Astrocyte (in vitro differentiated cells and primary cell): ENCODE data around the gene SPTBN2.

ENCODE experiments used
- EZH2 ChIP-seq: IDR thresholded peaks from 2 replicates; pipeline ENCODE4 v1.6.1; 2012; ENCODE audit warnings: mild to moderate bottlenecking, low read length, inconsistent platforms; ENCODE audit not compliant: insufficient read depth
- TF ChIP-seq, protein P1 (sequence below): IDR thresholded peaks from 2 replicates; pipeline ENCODE4 v1.5.1; 2011; ENCODE audit warnings: low read depth, mild to moderate bottlenecking, inconsistent platforms, low read length, moderate library complexity; ENCODE audit not compliant: insufficient read depth

DNA sequence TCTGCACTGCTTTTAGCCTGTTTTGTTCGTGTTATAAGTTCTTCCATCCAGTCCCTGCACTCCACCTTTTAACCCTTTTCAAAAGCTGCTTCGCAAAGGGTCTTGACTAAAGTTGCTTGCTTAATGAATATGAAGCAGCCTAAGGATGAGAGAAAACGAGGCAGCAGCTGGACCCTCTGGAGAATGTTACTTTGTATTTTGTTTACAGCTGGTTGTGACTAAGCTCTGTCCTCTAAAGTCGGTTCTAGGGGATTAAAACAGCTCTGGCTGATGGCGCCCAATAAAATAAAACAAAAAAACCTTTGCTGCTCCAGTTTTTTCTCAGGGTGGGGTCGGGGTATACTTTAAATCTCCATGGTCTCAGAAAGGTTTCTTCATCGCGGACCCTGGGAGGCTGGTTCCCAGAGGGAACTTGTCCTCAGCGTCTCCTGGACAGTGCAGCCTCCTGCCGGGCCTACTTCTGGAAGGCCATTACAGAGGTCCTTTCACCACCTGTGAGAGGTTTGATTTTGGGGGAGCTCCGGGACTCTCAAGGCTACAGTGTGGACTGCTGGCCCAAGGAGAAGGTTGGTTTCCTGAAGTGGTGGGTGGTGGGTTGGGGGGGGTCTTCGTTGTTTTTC, 91.3 kb downstream of the SPTBN2 start:
- TF ChIP-seq, protein P1, sequence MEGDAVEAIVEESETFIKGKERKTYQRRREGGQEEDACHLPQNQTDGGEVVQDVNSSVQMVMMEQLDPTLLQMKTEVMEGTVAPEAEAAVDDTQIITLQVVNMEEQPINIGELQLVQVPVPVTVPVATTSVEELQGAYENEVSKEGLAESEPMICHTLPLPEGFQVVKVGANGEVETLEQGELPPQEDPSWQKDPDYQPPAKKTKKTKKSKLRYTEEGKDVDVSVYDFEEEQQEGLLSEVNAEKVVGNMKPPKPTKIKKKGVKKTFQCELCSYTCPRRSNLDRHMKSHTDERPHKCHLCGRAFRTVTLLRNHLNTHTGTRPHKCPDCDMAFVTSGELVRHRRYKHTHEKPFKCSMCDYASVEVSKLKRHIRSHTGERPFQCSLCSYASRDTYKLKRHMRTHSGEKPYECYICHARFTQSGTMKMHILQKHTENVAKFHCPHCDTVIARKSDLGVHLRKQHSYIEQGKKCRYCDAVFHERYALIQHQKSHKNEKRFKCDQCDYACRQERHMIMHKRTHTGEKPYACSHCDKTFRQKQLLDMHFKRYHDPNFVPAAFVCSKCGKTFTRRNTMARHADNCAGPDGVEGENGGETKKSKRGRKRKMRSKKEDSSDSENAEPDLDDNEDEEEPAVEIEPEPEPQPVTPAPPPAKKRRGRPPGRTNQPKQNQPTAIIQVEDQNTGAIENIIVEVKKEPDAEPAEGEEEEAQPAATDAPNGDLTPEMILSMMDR, result no peak
- no peak for TF ChIP-seq EZH2
